WTC11 (cell line): Measurements from ENCODE around the gene NAALAD2.

ENCODE experiments used
- CTCF ChIP-seq: fragments of 200-600 bp; IDR thresholded peaks from 2 replicates; pipeline ENCODE4 v1.8.0; 2022; ENCODE audit warnings: antibody characterized with exemption
- E2F1 ChIP-seq: sonication (generic); formaldehyde crosslinking; IDR thresholded peaks from 2 replicates; pipeline ENCODE4 v1.8.0; 2022; ENCODE audit warnings: mild to moderate bottlenecking, missing genetic modification reagents
- FOXP4 ChIP-seq: sonication (generic); formaldehyde crosslinking; IDR thresholded peaks from 2 replicates; pipeline ENCODE4 v1.8.0; 2022; ENCODE audit warnings: mild to moderate bottlenecking, missing genetic modification reagents

GRCh38 chr11:90148900-90149299 lies 14.4 kb downstream of the NAALAD2 start:
- TF ChIP-seq CTCF, result no peak
- TF ChIP-seq FOXP4 (CRISPR knock-in tag), result no peak
- TF ChIP-seq E2F1 (CRISPR knock-in tag), result no peak
